GM06990 (cell line): Measurements from ENCODE around the gene LY9.
A peak's percentile ranks its signal among the peaks of the same experiment; 100 is the strongest.

ENCODE experiments used
- DNase-seq: peaks from one replicate; pipeline ENCODE4 v3.0.0-alpha.2; 2011; ENCODE audit not compliant: insufficient read length; ENCODE audit errors: extremely low read depth
- H3K27me3 ChIP-seq: replicated peaks from 2 replicates; pipeline ENCODE4 v1.6.0; 2011; ENCODE audit warnings: low read length; ENCODE audit not compliant: control insufficient read depth, insufficient read depth
- H3K36me3 ChIP-seq: 2 replicates; pipeline ENCODE4 v1.5.1; 2011; ENCODE audit warnings: low read length; ENCODE audit not compliant: control insufficient read depth, insufficient read depth
- H3K4me3 ChIP-seq: replicated peaks from 2 replicates; pipeline ENCODE4 v1.5.1; 2011; ENCODE audit warnings: low read depth, mild to moderate bottlenecking, control low read depth, low read length
- CTCF ChIP-seq: IDR thresholded peaks from 2 replicates; pipeline ENCODE4 v1.5.1; 2011; ENCODE audit warnings: low read length, control low read depth, mild to moderate bottlenecking, inconsistent platforms; ENCODE audit not compliant: insufficient read depth, poor library complexity, severe bottlenecking

The LY9 gene

GRCh38 chr1:160859166-160859565 is 63.2 kb downstream of the LY9 start:
- Histone ChIP-seq H3K27me3 (no peaks in the 10 kb centered on the region; the same call in 1 of the 2 replicates), H3K36me3 (no peaks in the 10 kb centered on the region), H3K4me3 (no peak overlapping the region)
- TF ChIP-seq CTCF = no peak
- DNase-seq = no peak

- no peak for DNase-seq
- Histone ChIP-seq H3K27me3 (no peaks in the 10 kb centered on the region; the same call in 1 of the 2 replicates), H3K4me3 (no peak overlapping the region), H3K36me3 (no peaks in the 10 kb centered on the region)
- no peak for TF ChIP-seq CTCF
Measured at GRCh38 chr1:160860840-160861505, 65.0 kb downstream of the LY9 start.

- Histone ChIP-seq H3K4me3 (no peak within 1 kb of the TSS), H3K27me3 (no peaks in the 10 kb centered on the region; the same call in 1 of the 2 replicates), H3K36me3 (no peaks in the 10 kb centered on the region)
- peak; percentile 28 for DNase-seq
- TF ChIP-seq CTCF = no peak
Measured at GRCh38 chr1:160862203-160863060, 66.5 kb downstream of the LY9 start, which contains the start of gene CD244. TSS of gene CD244 (minus strand) at chr1:160862887. CDS start at chr1:160862677, 210 bp downstream.

GRCh38 chr1:160863061-160863773 is 67.2 kb downstream of the LY9 start:
- H3K36me3 ChIP-seq = no peaks in the 10 kb centered on the region
- H3K4me3 ChIP-seq = no peak overlapping the region
- no peak for TF ChIP-seq CTCF
- no peaks in the 10 kb centered on the region; the same call in 1 of the 2 replicates for H3K27me3 ChIP-seq
- no peak for DNase-seq

GRCh38 chr1:160863774-160864131 is 67.8 kb downstream of the LY9 start:
- Histone ChIP-seq H3K4me3 (no peak overlapping the region), H3K36me3 (no peaks in the 10 kb centered on the region), H3K27me3 (no peaks in the 10 kb centered on the region; the same call in 1 of the 2 replicates)
- no peak for TF ChIP-seq CTCF
- peak; percentile 8 for DNase-seq
